OCI-LY3 (cell line): Measurements from ENCODE around the gene SPTAN1.

Experiments
- EZH2phosphoT487 ChIP-seq: fragments of 200-600 bp; shearing (Covaris generic); IDR thresholded peaks from 2 replicates; pipeline ENCODE4 v1.6.1; 2018; ENCODE audit warnings: antibody characterized with exemption, mixed run types, low read depth
- TF ChIP-seq, protein P1 (sequence below): fragments of 200-600, 300-600 bp; sonication (generic); IDR thresholded peaks from 2 replicates; pipeline ENCODE4 v1.5.1; 2014; ENCODE audit warnings: antibody characterized with exemption, low read length, low read depth

DNA sequence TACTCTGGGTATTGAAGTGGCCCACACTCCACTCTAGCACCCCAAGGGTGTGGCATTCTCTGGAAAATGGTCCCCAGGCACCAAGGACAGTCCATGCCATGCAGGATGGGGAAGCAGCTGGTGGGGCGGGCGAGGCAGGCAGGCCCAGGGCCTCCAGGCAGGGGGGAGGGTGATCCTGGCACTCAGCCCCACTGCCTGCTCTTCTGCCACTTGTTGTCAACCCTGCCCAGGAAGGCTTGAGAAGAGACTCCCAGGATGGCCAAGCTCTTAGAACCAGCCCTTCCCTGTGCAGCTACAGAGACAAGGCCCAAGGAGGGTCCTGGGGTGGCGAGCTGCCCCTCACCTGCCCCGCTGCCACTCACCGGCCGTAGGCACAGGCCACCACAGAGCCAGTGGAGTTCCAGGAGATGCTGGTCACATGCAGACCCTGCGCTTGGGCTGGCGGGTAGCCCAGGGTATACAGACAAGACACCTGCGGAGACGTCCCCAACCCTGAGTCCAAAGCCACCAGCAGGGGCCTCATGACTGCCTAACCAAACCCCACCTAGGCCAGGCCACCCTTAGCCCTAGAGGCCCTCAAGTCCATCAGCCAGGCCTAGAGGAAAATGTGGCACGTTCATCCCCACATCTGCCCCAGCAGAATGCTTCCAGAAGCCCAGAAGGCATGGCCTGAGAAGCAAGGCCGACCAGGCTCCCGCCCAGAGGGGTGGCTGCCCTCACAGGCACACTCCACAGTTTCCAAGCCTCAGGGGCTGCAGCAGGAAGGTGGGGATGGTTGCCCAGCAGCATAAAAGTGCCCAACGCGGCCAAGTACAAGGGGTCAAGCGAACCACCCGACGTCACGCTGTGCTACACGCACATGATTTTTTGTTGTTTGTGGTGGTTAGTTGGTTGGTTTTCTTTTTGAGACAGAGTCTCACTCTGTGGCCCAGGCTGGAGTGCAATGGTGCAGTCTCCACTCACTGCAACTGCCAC lies 84.5 kb downstream of the SPTAN1 start:
- TF ChIP-seq, protein P1, sequence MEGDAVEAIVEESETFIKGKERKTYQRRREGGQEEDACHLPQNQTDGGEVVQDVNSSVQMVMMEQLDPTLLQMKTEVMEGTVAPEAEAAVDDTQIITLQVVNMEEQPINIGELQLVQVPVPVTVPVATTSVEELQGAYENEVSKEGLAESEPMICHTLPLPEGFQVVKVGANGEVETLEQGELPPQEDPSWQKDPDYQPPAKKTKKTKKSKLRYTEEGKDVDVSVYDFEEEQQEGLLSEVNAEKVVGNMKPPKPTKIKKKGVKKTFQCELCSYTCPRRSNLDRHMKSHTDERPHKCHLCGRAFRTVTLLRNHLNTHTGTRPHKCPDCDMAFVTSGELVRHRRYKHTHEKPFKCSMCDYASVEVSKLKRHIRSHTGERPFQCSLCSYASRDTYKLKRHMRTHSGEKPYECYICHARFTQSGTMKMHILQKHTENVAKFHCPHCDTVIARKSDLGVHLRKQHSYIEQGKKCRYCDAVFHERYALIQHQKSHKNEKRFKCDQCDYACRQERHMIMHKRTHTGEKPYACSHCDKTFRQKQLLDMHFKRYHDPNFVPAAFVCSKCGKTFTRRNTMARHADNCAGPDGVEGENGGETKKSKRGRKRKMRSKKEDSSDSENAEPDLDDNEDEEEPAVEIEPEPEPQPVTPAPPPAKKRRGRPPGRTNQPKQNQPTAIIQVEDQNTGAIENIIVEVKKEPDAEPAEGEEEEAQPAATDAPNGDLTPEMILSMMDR: no peak
- no peak for TF ChIP-seq EZH2phosphoT487
